Measurements from ENCODE around the gene ABCA6.

The ABCA6 gene

DNA sequence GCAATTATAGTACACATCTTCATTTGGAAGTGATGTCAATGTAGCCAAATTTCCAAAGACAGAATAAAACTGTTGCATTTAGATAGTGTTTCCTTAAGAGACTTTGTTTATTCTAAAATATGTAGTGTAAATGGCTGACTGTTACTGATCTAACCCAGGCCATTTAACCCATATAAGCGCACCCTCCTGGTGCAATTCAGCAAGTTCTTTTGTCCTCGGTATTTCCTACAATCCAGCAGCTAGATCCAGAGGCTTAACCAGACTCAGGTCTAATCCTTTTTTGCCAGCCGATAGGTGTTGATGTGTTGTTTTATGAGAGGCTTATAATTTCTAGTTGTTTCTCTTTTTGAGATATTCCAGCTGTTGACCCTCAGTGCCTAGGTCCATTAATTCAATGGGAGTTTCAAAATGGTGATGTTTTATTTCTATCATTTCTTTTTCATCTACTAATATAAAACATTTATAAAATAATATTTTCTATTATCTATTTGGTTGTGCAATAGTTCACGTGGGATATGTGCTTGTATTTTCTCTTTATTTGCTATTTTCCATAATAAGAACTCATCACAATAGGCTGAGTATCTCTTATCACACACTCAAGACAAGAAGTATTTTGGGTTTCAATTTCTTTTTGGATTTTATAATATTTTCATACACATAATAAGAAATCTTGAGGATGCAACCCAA, 95.4 kb downstream of the ABCA6 start:
- DNase-seq = no peak

- DNase-seq = no peak
Measured at GRCh38 chr17:69045646-69046045, 96.0 kb downstream of the ABCA6 start.

DNA sequence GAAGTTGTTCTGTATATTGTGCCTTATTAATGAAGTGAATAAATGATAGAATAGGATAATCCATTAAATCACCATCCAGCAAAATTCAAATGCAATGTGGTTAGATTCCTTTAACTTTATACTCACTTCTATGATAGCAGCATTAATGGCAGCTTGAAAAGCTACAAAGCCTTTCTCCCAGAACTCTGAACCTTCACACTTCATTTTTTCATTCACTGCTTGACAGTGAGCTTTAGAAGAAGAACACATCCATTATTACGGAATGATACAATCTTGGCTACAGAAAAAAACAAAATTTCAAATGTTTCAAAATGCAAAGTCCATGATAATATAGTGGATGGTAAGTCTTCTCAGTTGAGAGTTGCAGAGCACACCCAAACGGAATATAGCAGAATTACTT, 97.3 kb downstream of the ABCA6 start:
- DNase-seq = no peak

- DNase-seq = no peak
Measured at GRCh38 chr17:69043098-69043734, 98.5 kb downstream of the ABCA6 start.

DNA sequence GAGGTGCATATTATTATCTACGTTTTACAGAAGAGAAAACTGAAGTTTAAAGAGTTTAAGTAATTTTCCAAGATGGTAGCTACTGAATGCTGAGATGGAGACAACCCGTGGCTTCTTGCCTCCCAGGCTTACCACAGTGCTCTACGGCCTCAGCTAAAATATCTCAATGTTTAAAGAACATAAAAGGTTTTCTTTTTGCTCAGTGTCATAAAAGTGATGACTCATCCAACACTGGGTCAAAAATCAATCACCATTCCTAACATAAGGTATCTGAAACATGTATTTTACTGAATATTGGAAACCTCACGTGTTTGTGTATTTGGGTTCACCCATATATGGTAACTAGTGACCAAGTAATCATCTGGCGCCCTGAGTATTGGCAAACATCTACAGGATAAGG, 99.4 kb downstream of the ABCA6 start:
- DNase-seq = no peak

GRCh38 chr17:69031839-69032238, 109.9 kb downstream of the ABCA6 start:
- no peak for DNase-seq

DNA sequence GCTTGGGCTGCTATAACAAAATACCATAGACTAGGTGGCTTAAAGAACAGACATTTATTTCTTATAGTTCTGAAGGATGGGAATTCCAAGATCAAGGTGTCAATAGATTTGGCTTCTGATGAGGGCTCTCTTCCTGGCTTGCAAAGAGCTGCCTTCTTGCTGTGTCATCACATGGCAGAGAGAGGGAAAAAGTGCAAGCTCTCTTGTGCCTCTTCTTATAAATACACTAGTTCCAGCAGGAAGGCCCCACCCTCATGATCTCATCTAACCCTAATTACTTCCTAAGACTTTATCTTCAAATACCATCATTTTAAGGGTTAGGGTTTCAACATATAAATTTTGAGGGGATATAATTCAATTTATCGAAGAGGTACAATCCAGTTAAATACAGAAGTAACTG, 111.5 kb downstream of the ABCA6 start:
- no peak for DNase-seq
